NCI-H748 (cell line): ENCODE measurements around the gene PARL.

Experiments
- DNase-seq: peaks from one replicate; lab custom pipeline; 2025; ENCODE audit not compliant: unreplicated experiment; lab: John Stamatoyannopoulos, UW

The PARL gene

DNA sequence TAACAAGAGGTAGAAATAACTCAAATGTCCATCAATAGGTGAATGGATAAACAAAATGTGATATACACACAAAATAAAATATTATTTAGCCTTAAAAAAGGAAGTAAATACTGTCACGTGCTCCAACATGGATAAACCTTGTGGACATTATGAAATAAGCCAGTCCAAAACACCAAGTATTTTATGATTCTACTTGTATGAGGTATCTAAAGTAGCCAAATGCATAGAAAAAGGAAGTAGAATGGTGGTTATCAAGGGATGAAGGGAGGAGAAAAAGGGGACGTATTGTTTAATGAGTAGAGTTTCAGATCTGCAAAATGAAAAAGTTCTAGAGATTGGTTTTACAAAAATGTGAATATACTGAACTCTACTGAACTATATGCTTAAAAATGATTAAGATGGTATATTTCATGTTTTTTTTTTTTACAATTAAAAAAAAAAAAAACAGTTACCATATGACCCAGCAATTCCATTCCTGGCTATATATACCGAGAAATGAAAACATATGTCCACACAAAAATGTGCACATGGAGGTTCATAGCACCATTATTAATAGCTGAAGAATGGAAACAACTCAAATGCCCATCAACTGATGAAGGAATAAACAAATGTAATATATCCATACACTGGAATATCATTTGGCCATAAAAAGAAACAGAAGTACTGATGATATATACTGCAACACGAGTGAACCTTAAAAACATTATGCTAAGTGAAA, 30.2 kb downstream of the PARL start:
- no peak for DNase-seq

DNA sequence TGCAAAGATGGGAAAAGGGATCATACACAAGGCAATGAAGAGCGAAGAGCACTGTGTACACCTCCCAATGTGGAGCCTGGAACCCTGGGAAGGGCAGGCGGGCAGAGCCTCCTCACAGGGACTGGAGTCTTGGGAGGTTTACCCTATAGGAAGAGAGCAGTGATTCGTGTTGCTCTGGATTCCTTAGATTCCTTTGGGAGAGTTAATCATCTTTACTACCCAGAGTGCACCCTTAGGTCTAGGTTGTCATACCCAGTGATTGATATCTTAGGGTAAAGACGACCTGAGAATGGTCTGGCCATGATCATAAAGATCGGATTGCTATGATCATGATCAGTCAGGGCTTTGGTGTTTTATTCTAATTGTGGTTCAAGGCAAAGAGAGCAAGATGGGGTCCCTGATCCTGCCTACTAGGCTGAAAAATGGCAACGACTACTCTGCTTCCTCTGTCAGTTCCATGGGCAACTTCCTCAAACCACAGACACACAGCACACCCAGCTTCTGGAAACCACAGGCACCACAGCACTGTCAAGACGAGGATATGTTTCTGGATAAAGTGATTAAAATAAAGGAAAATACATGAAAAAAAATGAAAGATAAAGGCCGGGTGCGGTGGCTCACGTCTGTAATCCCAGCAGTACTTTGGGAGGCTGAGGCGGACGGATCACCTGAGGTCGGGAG, 38.9 kb downstream of the PARL start:
- no peak for DNase-seq

DNA sequence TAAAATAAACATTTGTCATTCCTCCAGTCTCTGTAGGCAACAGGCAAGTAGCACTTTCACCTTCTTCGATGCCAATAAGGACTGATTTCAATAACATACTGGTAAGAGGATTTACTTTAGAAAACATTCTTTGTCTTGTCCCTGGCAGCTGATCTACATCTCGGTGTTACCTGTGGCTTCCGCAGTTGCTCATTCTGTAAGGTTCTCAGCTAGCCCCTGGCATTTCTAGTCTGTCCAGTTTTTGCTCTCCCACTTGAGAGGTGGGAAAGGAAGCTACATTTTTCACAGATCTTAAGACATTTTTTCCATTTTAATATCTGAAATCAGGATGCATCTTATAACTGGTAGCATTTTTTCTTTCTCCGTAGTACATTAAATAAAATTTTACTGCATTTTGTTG, 39.6 kb downstream of the PARL start:
- DNase-seq: no peak

DNA sequence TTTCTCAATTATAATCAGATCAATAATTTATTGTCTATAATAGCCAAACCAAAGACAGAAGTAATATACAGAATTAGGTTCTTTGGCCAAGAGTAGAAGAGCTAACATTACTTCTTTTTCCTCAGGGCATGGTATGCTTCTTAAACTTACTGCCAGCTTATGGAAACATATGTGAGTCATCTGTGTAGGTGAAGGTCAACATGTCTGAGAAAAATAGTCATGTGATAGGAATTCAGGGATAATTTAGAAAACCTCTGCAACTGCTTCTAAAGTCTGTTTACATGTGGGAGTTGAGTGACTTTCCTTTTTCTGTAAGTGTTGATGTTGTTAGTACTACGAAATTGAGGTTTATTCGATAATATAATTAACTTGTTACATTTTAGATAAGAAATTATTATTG, 40.1 kb downstream of the PARL start:
- DNase-seq: no peak

DNA sequence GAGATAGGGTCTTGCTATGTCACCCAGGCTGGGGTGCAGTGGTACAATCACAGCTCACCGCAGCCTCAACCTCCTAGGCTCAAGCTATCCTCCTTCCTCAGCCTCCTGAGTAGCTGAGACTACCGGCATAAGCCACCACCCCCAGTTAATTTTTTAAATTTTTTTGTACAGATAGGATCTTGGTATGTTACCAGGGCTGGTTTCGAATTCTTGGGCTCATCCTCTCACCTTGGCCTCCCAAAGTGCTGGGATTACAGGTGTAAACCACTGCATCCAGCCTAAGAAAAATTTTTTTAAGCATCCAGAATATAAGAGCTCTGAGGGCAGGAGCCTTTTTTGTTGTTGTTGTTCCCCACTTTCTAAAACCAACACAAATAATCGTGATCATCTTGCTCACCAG, 44.9 kb downstream of the PARL start:
- no peak for DNase-seq

DNA sequence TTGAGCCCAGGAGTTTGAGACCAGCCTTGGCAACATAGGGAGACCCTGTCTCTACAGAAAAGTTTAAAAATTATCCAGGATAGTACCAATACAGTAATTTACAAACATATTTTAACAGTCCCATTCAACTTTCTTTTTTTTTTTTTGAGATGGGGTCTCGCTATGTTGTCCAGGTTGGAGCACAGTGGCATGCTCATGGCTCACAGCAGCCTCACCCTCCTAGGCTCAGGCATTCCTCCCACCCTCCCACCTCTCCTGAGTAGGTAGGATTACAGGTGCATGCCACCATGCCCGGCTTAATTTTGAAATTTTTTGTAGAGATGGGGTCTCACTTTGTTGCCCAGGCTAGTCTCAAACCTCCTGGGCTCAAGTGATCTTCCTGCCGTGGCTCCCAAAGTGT, 46.8 kb downstream of the PARL start:
- no peak for DNase-seq

DNA sequence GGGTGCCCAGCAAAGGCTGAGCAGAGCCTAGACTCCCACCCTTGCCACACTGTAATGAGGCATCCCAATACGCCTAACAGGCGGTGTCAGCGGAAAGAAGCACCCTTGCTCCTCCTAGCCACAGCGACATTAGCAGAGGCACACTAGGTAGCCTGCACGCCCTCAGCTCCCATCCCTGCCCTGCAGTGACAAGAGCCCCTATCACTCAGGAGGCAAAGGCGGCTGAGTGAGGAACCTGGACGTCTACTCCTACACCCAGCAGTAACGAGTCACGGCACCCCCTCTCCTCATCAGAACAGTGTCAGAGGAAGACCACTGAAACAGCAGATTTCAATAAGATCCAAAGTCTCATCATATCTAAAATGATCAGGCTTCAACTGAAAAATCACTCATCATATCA, 47.3 kb downstream of the PARL start:
- DNase-seq: no peak

DNA sequence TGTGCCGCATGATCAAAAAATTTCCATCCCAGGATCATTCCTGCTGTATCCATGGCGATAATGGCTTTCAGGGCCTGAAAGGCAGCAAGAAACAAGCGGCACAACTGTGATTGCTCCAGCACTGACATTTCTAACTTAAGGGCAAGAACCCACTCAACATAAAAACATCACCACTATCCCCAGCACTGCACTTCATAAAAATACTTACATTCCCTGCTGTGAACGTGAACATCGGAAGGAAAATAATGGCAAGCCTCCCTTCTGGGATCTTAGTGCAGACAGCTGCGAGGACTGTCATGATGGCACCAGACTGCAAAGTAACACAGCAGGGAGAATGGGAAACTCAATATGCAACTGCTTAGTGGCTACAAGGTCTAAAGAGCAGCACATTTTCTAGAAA, 51.2 kb downstream of the PARL start:
- no peak for DNase-seq

DNA sequence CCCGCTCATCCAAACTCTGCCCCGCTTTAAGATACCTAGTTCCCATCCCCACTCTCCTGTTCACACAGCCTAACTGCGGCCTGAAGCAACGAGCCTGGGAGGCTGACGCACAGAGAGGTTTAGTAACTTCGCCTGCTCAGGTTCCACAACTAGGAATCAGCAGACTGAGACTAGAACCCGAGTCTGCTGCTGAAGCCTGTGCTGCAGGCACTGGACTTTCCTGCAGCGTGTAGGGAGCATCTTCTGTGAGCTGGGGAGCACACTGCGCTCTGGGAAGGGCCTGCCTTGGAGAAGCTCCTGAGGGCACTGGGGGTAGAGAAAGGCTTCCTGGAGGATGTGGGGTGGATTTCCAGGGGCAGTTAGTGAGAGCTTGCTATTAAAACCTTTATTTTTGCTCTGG, 54.5 kb downstream of the PARL start:
- DNase-seq: no peak

DNA sequence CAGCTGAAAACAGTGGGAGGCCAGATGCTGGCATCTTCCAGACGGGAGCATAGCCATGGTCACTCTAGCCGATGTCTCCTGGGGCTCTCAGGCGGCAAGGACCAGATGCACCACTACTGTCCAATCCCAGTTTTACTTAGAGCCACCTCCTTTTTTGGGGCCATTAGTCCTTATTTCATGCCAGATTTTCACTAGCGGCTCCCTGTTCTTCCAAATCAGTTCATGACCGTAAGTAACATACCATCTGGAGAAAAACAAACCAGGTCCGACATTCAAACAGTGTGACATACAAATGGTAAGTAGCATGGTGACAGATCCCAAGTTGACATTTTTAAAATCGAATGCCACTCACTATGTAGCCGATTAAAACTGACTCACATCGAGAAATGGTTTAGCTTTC, 55.2 kb downstream of the PARL start:
- DNase-seq: no peak

DNA sequence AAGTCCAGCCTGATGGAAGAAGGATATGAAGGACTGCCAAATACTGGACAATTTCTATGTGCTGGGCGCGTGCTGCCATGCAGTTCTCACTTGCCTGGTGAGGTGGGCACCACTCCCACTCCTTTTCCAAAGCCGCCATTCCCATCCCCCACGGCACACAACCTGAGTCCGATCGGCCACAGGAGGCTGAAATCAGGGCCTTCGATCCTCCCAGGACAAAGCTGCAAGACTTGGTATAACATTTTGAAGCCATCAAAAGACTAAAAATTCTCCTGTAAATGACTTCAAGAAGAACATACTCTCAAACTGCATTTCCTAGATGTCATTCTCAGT, 56.2 kb downstream of the PARL start:
- DNase-seq: no peak

DNA sequence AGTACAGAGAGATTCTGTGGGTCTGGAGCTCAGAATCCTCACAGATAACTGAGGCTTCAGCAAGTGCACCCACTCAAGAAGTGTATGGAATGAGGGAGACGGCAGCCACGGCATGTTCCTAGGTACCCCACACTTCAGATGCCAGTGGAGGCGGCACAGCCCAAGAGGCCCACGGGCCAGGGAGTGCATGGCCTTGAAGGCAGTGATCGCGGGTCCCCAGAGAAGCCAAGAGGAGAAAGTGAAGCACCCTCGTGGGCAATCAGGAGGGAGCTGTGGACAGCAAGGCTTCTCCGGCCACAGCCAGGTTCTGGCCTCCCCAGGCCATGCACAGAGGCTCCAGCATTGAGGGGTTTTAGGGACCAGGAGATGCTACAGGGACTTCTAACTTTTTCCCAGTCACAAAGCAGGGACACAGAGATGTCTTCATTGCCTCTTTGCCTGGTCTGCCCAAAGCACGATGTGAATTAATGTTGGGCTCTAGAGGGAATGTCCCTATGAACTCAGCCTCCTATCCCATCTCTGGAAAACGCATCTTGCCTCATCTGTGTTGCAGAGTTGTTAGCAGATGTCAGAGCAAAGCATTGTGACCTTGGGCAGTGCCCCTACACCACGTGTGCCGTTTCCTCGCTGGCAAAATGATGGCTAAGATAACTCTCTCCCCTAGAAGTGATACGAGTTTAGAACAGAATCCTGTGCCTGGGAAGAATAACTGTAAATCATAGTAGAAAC, 56.7 kb downstream of the PARL start:
- DNase-seq: no peak

DNA sequence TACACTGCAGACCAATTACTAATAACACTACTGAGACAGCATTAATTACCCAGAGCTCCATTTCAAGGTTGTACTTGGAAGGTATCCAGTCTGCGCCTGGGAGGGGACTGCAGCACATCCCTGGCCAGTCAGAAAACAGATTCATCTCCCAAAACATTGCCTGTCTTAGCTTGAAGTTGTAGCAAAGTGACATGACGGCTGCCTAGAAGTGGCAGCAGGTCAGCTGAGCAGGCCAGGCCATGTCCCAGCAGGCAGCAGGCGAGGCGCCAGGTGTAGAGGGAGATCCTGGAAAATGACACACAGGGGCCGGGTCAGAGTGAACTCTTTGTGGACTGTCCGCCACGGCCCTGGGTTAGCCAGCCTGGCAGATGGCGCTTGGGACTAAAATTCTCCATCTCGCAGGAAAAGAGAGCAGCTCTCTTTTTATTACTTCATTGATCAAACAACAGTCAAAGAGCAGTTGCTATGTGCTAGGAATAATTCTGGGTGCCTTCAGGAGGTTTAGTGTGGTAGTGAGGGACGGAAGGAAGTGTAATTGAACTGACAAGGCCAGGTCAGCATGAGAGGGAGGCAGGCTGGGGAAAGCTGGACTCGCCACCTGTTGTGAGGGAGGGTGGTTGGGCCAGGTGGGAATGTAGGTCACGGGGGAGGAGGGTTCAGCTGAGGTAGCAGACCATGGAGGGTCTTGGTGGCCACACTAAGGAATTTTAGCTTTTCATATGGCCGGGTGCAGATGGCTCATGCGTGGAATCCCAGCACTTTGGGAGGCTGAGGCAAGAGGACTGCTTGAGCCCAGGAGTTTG, 58.0 kb downstream of the PARL start:
- no peak for DNase-seq

DNA sequence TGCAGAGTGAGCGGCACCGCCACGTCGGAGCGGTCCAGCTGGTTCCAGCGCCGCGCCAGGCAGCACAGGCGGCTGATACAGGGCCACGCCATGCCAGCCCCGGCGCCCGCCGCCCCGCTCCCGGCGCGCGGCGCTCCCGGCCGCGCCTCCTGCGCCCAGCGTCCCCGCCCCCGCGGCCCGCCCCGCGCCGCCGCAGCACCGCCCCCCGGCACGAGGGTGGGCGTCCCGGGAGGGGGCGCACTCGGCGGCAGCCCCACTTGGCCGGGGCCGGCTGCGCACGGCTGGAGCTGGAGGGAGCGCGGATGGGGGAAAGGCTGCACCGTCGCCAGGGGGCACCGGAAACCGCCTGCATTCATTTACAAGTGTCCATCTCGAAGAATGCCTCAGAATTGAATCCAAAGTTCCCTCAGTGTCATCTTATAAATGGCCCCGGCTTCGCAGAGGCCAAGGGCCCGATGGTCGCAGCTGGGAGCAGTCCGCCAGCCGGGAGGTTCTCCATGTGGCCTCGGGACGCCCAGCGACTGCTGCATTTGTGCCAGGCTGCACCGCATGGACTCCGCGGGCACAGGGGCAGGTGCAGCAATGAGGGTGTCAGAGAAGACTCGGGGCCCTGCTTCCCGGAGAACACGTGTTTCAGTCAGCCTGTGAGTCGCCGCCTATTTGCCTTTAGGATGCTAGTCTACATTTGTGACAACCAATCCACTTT, 59.1 kb downstream of the PARL start, which contains the start of gene MAP6D1:
MAP6D1 (minus strand) TSS at position 122 of the 706 bp plus-strand sequence; CDS start at position 92, 30 bp downstream.
- DNase-seq: peak; percentile 69

DNA sequence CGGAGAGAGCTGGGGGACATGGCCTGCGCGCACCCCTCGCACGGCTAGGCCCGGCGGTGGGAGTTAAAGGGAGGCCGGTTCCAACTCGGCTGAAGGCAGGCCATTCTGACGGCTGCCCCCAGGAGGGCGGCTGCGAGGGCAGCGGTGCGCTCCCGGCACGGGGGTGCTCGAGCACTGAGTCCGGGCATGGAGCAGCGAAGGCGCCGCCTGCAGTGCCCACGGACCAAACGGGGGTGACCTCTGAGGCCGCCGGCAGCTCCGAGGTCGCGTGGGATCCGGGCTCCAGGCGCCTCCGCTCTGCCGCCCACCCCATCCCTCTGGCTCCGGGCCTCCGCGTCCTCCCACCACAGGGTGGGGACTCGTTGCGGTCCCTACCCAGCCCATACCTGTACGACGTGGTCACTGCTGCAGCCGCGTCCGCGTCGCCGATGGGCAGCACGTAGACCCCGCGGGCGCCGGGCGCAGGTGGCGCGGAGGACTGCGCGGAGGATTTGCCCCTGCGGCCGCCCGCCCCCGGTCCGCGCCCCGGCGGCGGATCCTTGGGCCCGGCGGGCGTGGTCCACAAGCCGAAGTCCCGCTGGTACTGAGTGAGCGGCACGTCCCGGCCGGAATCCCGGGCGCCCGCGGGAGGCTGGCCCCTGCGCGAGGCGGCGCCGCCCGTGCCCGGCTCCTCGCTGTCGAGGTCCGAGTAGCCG, 59.8 kb downstream of the PARL start:
- peak; percentile 51 for DNase-seq

DNA sequence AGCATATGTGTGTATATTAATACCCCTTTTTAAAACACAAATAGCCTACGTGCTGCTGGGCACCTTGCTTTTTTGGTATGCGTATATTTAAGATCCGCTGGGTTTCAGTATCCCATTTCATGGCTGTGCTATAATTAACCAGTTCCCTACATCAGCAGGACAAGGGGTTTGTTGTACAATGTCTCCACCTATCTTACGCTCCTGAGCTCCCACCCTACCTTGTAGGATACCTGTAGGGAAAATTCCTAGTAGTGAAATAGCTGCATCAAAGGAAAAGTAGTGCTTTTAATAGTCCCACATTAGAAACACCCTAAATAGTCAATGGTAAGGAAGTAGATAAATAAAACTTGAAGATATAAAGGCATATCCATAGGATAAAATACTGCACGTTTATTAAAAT, 60.7 kb downstream of the PARL start:
- DNase-seq: peak; percentile 60

DNA sequence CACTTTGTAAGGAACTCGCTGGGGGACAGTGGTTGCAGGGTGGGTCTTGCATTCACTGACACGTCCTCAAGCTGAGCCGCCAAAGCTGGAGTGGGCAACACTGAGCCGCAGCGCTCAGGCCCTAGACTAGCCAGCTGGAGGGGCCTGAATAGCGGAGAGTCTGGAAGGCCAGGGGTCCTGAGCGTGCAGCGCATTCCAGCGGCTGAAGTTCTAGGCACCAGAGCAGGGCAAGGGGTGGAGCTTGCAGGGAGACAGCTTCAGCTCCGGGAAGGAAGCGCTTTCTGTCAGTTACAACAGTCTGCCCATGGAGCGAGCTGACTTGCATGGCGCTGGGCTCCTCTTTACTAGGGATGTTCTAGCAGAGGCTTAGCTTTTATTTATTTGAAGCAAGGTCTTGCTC, 62.0 kb downstream of the PARL start:
- DNase-seq: no peak

DNA sequence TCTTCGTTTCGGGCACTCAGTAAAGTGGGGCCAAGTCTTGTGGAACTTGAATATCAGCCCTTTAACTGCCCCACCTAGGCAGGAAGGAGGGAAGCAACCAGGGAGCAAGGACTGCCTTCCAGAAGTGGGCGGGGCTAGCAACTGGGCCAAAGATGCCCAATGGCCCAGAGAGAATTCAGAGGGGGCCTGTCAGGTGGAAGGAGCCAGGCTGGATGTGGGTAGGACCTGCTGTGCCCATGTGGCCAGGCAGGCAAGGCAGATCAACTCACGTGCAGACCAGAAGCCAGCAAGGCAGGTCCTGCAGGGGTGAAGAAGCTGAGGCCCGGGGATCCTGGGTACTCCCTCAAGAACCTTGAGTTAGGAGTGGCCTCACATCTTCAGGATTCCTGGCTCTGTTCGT, 64.8 kb downstream of the PARL start:
- no peak for DNase-seq

DNA sequence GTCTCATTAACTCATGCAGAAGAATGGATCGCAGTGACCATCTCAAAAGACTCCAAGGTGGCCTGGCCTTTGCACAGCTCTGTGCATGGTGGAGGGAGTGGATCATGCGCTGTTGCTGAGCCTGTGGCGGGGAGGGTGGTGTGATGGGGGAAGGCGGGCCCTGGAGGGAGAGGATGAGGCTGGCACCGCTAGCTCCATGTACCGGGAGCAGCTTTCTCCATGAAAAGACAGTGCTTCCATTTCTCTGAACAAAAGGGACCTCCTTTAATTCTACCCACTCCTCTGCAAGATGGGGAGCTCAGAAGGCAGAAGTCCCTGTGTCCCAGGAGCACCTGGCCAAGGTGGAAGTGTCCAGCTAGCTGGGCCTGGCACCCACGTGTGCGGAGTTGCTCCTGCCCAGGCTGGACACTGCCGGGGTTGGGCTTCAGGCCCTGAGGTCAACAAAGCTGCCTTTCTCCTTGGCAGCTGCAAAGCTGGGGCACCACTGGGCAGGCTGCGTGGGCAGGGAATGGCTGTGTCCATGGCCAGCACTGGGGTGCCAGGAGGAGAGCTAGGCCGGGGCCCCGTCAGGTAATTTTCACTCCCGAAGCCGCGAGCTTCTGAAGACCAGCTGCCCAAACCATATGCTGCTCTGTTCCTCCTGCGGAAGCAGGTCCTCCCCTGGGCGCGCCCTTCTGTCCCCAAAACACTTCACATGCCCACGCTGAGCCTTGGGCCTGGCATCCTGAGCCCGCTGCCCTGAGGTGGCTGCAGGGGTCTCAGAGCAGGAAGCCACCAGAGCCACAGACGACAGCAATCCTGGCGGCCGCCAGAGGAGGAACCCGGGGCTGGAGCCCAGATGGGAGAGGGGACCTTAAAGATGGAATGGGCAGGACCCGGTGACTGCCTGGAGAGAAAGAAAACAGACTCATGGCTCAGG, 65.7 kb downstream of the PARL start:
- no peak for DNase-seq
